Mesenchymal stem cell (in vitro differentiated cells and primary cell): Measurements from ENCODE around the gene EVI5.

ENCODE experiments used
- DNase-seq: peaks from one replicate; pipeline ENCODE4 v3.0.0-alpha.2; 2013
- H2AFZ ChIP-seq: one replicate; pipeline ENCODE4 v1.6.1; 2013; ENCODE audit warnings: low read depth, mild to moderate bottlenecking, control low read depth, inconsistent platforms, low read length, moderate library complexity
- H2AK5ac ChIP-seq: 2 replicates; pipeline ENCODE4 v1.6.1; 2013; ENCODE audit warnings: low read length, moderate library complexity, mild to moderate bottlenecking, inconsistent platforms; ENCODE audit not compliant: severe bottlenecking
- H2BK120ac ChIP-seq: one replicate; pipeline ENCODE4 v1.6.1; 2013; ENCODE audit warnings: low read depth, mild to moderate bottlenecking, inconsistent platforms, low read length, moderate library complexity
- H2BK12ac ChIP-seq, 2 experiments: one replicate each; pipeline ENCODE4 v1.6.1; 2013; ENCODE audit warnings: inconsistent platforms in 2 of 2, low read length in 2 of 2, mild to moderate bottlenecking in 2 of 2, moderate library complexity in 2 of 2, control low read depth in 1 of 2
- H2BK15ac ChIP-seq: one replicate; pipeline ENCODE4 v1.6.1; 2013; ENCODE audit warnings: mild to moderate bottlenecking, low read depth, inconsistent platforms; ENCODE audit not compliant: poor library complexity, severe bottlenecking
- H2BK5ac ChIP-seq: 2 replicates; pipeline ENCODE4 v1.6.1; 2013; ENCODE audit warnings: low read depth, mild to moderate bottlenecking, low read length, control low read depth, inconsistent platforms; ENCODE audit not compliant: poor library complexity, severe bottlenecking
- H3K14ac ChIP-seq, 2 experiments: one replicate each; pipeline ENCODE4 v1.6.1; 2013; ENCODE audit warnings: inconsistent platforms in 2 of 2, low read length in 2 of 2, control low read depth in 1 of 2, mild to moderate bottlenecking in 1 of 2, moderate library complexity in 1 of 2
- H3K18ac ChIP-seq, 2 experiments: one replicate each; pipeline ENCODE4 v1.6.1; 2013; ENCODE audit warnings: inconsistent platforms in 2 of 2, low read length in 2 of 2, control low read depth in 1 of 2, low read depth in 1 of 2, mild to moderate bottlenecking in 1 of 2
- H3K23ac ChIP-seq, 2 experiments: one replicate each; pipeline ENCODE4 v1.6.1; 2013; ENCODE audit warnings: inconsistent platforms in 2 of 2, low read length in 2 of 2, mild to moderate bottlenecking in 2 of 2, moderate library complexity in 2 of 2, control low read depth in 1 of 2
- H3K27ac ChIP-seq: 2 replicates; pipeline ENCODE4 v1.5.1; 2013; ENCODE audit warnings: mild to moderate bottlenecking, moderate library complexity, low read length, control low read depth, inconsistent platforms; ENCODE audit not compliant: poor library complexity, severe bottlenecking
- H3K27me3 ChIP-seq, 2 experiments: 2 replicates each; pipeline versions ENCODE4 v1.6.1 to v1.7.0; 2013; ENCODE audit warnings: low read length in 2 of 2, mild to moderate bottlenecking in 2 of 2, moderate library complexity in 2 of 2, control low read depth in 1 of 2, inconsistent platforms in 1 of 2; ENCODE audit not compliant: control insufficient read depth in 1 of 2, insufficient read depth in 1 of 2
- H3K36me3 ChIP-seq, 2 experiments: 2 replicates each; pipeline versions ENCODE4 v1.6.1 to v1.7.0; 2013; ENCODE audit warnings: low read length in 2 of 2, control low read depth in 1 of 2, inconsistent platforms in 1 of 2, low read depth in 1 of 2, mild to moderate bottlenecking in 1 of 2; ENCODE audit not compliant: insufficient read depth in 2 of 2, control insufficient read depth in 1 of 2
- H3K4ac ChIP-seq, 2 experiments: one replicate each; pipeline ENCODE4 v1.6.1; 2013; ENCODE audit warnings: inconsistent platforms in 2 of 2, low read length in 2 of 2, mild to moderate bottlenecking in 2 of 2, moderate library complexity in 2 of 2, control low read depth in 1 of 2, low read depth in 1 of 2
- H3K4me1 ChIP-seq: 2 replicates; pipeline ENCODE4 v1.6.1; 2013; ENCODE audit warnings: low read depth, low read length, control low read depth; ENCODE audit not compliant: control insufficient read depth, insufficient read depth
- H3K4me2 ChIP-seq: 2 replicates; pipeline ENCODE4 v1.6.1; 2013; ENCODE audit warnings: low read length, mild to moderate bottlenecking, inconsistent platforms; ENCODE audit not compliant: poor library complexity, severe bottlenecking
- H3K4me3 ChIP-seq, 2 experiments: 2 replicates each; pipeline versions ENCODE4 v1.5.1 to v1.7.0; 2013; ENCODE audit warnings: low read length in 2 of 2, mild to moderate bottlenecking in 2 of 2, control low read depth in 1 of 2, low read depth in 1 of 2; ENCODE audit not compliant: insufficient read depth in 1 of 2
- H3K79me1 ChIP-seq: replicated peaks from 2 replicates; pipeline ENCODE4 v1.6.1; 2013; ENCODE audit warnings: mild to moderate bottlenecking, control low read depth, low read length, inconsistent platforms; ENCODE audit not compliant: poor library complexity, severe bottlenecking
- H3K9ac ChIP-seq: 2 replicates; pipeline ENCODE4 v1.7.0; 2013; ENCODE audit warnings: mild to moderate bottlenecking, low read length, moderate library complexity
- H3K9me3 ChIP-seq: 2 replicates; pipeline ENCODE4 v1.7.0; 2013; ENCODE audit warnings: mild to moderate bottlenecking, low read length; ENCODE audit not compliant: control insufficient read depth
- H4K8ac ChIP-seq: one replicate; pipeline ENCODE4 v1.6.1; 2013; ENCODE audit warnings: inconsistent platforms, mild to moderate bottlenecking, low read length, moderate library complexity
- H4K91ac ChIP-seq: one replicate; pipeline ENCODE4 v1.6.1; 2013; ENCODE audit warnings: mild to moderate bottlenecking, low read length, inconsistent platforms
- WGBS: methylation state at CpG from one replicate; pipeline ENCODE4 v1.1.7; 2013; ENCODE audit warnings: mixed read lengths; 5-methylcytosine and 5-hydroxymethylcytosine counted together

EVI5 gene

DNA sequence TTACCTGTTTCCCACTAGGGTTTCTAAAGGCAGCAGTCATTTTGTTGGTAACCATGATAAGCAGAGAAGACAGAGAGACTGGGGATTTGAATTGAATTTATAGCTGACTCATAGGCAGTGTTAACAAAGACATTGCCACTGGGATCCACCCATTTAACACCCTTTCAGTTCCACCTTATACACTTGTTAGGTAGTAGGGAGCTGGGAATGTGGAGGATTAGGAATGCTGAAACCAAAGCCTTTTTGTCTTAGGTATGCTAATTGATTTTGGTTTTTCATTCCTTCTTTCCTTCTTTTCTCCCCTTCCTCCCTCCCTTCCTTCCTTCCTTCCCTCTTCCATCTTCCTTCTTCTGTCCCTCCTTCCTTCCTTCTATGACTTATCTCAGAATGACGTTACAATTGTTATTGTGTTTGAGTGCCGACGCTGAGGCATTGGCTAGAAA is 7.5 kb upstream of the EVI5 start:
- H2BK5ac ChIP-seq, result no peak overlapping the region
- peaks cover 3% of the 10 kb centered on the region in 2 experiments for H3K27me3 ChIP-seq
- WGBS, result no CpG with 5 or more reads among the region's 3 CpGs
- H3K18ac ChIP-seq, result no peak overlapping the region
- no peak overlapping the region for H3K4me3 ChIP-seq
- H2AK5ac ChIP-seq, result no peak overlapping the region
- no peak overlapping the region for H3K14ac ChIP-seq
- H3K79me1 ChIP-seq, result no peaks in the 10 kb centered on the region
- no peaks in the 10 kb centered on the region for H3K9me3 ChIP-seq
- H2AFZ ChIP-seq, result no peak overlapping the region
- H3K27ac ChIP-seq, result no peak overlapping the region
- H3K9ac ChIP-seq, result no peak overlapping the region
- no peak overlapping the region for H2BK12ac ChIP-seq
- no peak overlapping the region for H2BK120ac ChIP-seq
- H3K4me1 ChIP-seq, result no peaks in the 10 kb centered on the region
- H3K23ac ChIP-seq, result no peak overlapping the region
- H3K4me2 ChIP-seq, result no peak overlapping the region
- DNase-seq, result no peak
- H4K91ac ChIP-seq, result no peak overlapping the region
- no peak overlapping the region for H2BK15ac ChIP-seq
- H3K36me3 ChIP-seq, result no peaks in the 10 kb centered on the region
- H3K4ac ChIP-seq, result no peak overlapping the region
- H4K8ac ChIP-seq, result no peak overlapping the region

DNA sequence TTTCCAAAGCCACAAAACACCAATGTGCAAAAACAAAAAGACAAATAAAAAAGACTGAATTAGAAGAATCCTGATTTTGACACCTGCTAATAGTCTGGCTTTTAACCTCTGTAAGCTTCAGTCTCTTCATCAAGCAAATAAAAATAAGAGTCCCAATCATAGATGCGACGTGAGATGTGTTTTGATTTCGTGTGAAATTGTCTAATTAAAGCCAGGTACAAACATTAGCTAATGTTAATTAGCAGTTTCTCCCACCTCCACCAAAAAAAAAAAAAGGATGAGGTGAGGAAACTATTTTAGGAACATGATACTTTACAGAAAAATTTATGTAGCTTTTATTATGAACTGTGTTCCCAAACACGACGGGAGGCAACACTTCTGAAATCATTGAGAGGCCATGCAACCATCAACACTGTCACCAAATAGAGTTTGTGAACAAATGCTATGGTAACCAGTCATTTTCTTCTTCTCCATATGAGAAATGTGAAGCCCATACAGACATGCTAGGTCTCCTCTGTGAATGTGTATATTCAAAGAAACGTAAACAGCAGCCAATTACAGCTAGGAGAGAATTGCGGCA is 6.7 kb upstream of the EVI5 start:
- Histone ChIP-seq H3K9ac (no peak overlapping the region), H3K79me1 (no peaks in the 10 kb centered on the region), H2AK5ac (no peak overlapping the region), H3K4me2 (no peak overlapping the region), H3K36me3 (no peaks in the 10 kb centered on the region), H3K27ac (no peak overlapping the region), H3K14ac (no peak overlapping the region), H3K9me3 (no peaks in the 10 kb centered on the region), H3K4me1 (no peaks in the 10 kb centered on the region), H3K4me3 (no peak overlapping the region), H3K18ac (no peak overlapping the region), H4K91ac (no peak overlapping the region), H3K4ac (no peak overlapping the region), H3K23ac (no peak overlapping the region), H2BK12ac (no peak overlapping the region), H4K8ac (no peak overlapping the region), H2BK15ac (no peak overlapping the region), H3K27me3 (peaks cover 3% of the 10 kb centered on the region in 2 experiments), H2BK5ac (no peak overlapping the region), H2AFZ (no peak overlapping the region), H2BK120ac (no peak overlapping the region)
- no peak for DNase-seq
- WGBS, result 63% methylated on average over 3 of the region's 7 CpGs

DNA sequence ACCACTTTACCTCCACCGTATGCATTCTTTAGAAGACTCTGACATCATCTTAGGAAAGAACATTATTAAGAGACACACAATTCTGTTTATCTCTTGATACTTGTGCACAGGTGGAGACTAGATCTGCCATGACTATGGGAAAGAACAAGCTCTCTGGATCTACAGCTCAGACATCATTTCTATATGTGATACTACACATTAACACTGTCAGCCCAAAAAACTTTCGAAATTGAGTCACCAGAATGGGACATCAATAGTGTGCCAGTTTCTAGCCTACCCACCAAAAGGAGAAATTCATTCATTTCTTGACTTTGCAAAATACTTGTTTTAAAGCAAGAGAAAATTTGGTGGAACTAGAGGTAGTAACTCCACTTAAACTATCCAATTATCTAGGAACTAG is 6.0 kb upstream of the EVI5 start:
- Histone ChIP-seq H3K27me3 (peaks cover 3% of the 10 kb centered on the region in 2 experiments), H3K79me1 (no peaks in the 10 kb centered on the region), H2BK15ac (no peak overlapping the region), H3K4me1 (no peaks in the 10 kb centered on the region), H3K23ac (no peak overlapping the region), H4K8ac (no peak overlapping the region), H2AK5ac (no peak overlapping the region), H3K4me3 (no peak overlapping the region), H3K18ac (no peak overlapping the region), H2AFZ (no peak overlapping the region), H2BK12ac (no peak overlapping the region), H3K36me3 (no peaks in the 10 kb centered on the region), H3K14ac (no peak overlapping the region), H3K9me3 (no peaks in the 10 kb centered on the region), H4K91ac (no peak overlapping the region), H3K9ac (no peak overlapping the region), H3K4me2 (no peak overlapping the region), H3K4ac (no peak overlapping the region), H2BK120ac (no peak overlapping the region), H2BK5ac (no peak overlapping the region), H3K27ac (no peak overlapping the region)
- no peak for DNase-seq
- 100% methylated on average over 2 of the region's 2 CpGs for WGBS

DNA sequence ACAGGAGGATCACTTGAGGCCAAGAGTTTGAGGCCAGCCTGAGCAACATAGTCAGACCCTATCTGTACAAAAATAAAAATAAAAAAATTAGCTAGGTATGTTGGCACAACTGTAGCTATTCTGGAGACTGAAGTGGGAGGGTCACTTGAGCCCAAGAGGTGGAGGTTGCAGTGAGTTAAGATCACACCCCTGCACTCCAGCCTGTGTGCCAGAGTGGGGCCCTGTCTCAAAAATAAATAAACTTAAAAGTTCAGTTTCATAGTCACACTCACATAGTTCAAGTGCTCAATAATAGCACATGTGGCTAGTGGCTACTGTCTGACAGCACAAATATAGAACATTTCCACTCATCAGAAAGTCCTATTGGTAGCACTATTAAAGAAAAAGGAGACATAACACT is 5.2 kb upstream of the EVI5 start:
- Histone ChIP-seq H3K14ac (no peak overlapping the region), H3K36me3 (no peaks in the 10 kb centered on the region), H3K4ac (no peak overlapping the region), H3K18ac (no peak overlapping the region), H3K27me3 (peaks cover 3% of the 10 kb centered on the region in 2 experiments), H3K9ac (no peak overlapping the region), H2BK5ac (no peak overlapping the region), H3K79me1 (no peaks in the 10 kb centered on the region), H2AK5ac (no peak overlapping the region), H3K9me3 (no peaks in the 10 kb centered on the region), H2BK120ac (no peak overlapping the region), H4K91ac (no peak overlapping the region), H2BK12ac (no peak overlapping the region), H3K23ac (no peak overlapping the region), H3K4me2 (no peak overlapping the region), H3K4me3 (no peak overlapping the region), H3K4me1 (no peaks in the 10 kb centered on the region), H4K8ac (no peak overlapping the region), H2BK15ac (no peak overlapping the region), H2AFZ (no peak overlapping the region), H3K27ac (no peak overlapping the region)
- DNase-seq, result no peak
